ELR (cell line): ENCODE results near the gene RPL27.

Experiments
- DNase-seq: peaks from one replicate; pipeline ENCODE4 v3.0.0-alpha.2; 2015; ENCODE audit warnings: low read depth

Gene RPL27

DNA sequence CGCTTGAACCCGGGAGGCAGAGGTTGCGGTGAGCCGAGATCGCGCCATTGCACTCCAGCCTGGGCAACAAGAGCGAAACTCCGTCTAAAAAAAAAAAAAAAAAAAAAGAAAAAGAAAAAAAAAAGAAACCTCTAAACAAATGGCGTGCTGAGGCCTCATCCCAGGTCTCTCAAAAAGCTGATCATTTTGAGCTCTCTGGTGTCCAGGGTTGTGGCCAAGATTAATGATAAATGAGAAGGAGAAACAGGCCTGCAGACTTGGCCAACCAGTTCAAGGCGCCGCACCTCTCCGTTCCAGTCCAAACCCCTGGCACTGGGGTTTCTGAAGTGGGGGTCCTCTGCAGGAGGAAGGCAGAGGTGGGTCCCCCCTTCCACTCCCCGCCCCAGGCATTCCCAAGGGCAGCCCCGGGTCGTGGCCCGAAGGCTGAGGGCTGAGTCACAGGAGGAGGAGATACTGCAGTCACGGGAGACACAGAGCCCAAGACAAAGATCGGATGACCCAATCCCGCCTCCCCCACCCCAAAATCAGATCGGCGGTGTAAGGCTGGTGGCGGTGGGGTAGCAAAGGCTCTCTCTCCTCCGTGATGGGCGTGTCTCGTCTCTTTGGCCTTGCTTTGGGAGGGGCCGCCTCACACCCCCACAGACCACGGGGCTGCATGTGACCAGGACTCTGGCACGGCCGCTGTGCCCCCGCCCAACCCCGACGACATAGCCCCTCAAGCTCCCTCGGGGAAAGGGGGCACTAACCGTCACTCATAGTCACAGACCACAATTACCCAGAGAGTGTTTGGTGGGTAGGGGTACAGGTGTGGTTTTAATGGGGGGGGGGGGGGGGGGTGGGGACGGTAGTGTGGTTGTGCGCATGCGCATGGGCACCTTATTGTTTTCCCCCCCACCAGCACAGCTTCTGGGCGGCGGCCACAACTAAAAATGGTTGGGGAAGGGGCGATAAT lies 22.8 kb downstream of the RPL27 start:
- DNase-seq = peak; percentile 88

DNA sequence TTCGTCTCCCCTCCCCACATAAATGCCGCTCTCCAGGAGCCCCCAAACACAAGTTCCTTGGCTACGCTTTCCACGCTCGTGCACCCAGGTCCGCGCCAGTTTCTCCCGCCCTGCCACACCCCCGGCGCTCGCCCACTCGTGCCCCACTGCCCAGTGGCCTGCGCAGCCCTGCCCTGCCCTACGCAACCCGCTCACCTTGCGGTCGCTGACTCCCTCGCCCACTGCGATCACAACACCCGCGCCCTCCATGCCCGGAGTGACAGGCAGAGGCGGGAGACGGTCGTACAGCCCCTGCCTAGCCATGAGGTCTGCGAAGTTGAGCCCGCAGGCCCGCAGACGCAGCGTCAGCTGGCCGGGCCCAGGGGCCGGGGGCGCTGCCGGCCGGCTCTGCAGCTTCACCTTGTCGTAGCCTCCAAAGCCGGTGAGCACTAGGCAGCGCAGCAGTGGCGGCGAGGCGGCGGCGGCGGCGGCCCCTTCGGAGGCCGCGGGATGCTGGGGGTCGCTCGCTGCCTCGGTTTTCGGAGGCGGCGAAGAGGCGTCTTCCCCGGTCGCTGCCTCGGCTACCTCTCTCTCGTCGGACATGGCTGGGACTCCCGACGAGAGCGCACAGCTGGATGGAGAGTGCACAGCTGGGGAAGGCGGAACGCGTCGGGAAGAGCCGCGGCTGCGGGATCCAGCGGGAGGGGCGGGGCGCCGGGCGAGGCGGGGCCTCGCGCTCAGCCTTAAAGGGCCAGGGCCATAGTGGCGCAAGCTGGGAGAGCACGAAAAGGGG lies 23.7 kb downstream of the RPL27 start, which contains the start of gene VAT1:
Gene VAT1, minus strand, starts transcription at position 645 of the 772 bp plus-strand sequence. Its CDS starts 63 bp downstream, at position 582.
- DNase-seq = peak; percentile 86

DNA sequence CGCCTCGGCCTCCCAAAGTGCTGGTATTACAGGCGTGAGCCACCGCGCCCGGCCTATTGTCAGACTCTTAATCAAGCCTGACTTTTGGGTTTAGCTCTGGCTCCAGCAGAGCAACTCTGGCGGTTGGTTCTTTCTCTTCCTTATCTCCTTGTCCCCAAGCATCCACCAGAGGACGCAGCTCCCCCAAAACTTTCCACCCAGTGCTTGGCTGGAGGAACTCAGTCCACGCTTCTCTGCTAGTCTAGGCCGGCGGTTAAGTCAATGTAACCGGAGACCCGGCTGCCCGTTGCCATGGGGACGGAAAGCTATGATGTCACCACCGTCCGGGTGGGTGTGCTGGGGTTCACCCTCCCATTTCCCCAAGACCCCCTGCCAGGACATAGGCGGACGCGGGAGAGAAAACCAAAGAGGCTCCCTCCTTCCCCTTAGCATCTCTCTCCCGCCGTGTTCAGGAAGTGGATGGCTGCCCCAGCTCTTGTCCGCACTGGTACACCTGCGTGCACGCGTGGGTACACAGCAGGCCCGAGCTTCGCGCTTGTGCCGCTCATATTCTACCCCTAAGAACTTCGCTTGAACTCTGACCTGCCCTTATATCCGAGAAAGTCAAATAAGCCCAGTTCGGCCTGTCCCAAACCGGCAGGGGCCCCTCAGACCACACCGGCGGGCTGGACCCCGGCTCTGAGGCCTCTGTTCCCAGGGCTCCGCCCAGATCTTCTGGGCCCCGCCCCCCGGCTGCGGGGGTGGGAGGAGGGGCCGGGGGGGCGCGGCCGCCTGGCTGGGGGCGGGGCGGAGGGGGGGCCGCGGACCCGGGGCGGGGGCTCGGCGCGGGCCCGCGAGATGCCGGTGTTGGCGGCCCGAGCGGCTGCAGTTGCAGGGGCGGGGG lies 26.4 kb downstream of the RPL27 start, which contains the start of gene RND2:
Gene RND2, plus strand, starts transcription at position 825 of the 883 bp plus-strand sequence. CDS start 117 bp downstream, outside the sequence.
- peak; percentile 98 for DNase-seq

DNA sequence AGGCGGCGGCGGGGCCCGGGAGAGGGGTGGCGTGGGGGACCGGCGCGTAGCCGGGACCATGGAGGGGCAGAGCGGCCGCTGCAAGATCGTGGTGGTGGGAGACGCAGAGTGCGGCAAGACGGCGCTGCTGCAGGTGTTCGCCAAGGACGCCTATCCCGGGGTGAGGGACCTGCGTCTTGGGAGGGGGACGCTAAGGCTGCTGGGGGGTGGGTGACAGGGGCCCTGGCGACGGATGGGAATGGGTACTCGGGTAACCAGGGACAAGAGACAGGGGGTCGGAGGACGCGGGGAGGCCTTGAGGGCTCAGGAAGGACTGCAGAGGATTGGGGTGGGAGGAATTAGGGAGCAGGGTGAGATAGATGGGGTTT lies 27.1 kb downstream of the RPL27 start:
- DNase-seq = no peak

DNA sequence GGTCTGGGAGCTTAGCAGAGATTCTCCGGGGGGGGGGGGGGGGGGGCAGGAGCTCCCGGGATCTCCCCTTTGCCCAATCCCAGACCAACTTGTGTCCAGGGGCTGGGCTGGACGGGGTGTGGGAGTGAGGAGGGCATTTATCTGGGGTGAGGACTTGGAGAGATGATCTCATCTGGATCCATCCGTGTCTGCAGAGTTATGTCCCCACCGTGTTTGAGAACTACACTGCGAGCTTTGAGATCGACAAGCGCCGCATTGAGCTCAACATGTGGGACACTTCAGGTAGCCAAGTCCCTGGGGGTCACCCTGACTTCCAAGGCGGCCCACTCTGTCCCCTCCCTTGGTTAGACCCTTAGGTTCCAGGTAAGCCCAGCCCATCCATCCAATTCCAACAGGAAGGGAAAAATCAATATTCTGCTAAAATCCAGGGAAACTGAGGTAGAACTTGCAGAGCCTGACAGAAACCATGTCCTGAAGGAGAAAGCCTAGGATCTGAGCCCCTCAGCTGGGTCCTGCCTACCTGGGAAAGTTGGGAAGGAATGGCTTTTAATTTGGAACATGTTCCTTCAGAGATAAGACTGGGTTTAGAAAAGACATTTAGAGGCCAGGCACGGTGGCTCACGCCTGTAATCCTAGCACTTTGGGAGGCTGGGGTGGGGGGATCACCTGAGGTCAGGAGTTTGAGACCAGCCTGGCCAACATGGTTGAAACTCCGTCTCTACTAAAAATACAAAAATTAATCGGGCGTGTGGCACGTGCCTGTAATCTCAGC lies 27.7 kb downstream of the RPL27 start:
- DNase-seq = no peak

DNA sequence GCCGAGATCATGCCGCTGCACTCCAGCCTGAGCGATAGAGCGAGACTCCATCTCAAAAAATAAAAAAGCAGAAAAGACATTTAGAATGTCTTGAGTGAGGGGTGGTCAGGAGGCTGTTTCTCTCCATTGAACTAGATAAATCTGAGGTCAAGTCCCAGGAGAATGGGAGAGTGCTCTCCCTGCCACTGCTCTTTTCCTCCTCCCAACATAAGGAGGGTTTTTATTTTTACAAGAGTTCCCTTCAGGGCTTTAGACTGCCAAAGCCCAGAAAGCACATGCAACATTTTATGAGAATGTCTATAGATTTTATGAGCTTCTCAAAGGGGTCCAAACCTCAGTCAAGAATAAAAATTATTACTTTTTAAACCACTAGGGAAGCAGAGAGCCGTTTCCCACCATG lies 28.4 kb downstream of the RPL27 start:
- no peak for DNase-seq

DNA sequence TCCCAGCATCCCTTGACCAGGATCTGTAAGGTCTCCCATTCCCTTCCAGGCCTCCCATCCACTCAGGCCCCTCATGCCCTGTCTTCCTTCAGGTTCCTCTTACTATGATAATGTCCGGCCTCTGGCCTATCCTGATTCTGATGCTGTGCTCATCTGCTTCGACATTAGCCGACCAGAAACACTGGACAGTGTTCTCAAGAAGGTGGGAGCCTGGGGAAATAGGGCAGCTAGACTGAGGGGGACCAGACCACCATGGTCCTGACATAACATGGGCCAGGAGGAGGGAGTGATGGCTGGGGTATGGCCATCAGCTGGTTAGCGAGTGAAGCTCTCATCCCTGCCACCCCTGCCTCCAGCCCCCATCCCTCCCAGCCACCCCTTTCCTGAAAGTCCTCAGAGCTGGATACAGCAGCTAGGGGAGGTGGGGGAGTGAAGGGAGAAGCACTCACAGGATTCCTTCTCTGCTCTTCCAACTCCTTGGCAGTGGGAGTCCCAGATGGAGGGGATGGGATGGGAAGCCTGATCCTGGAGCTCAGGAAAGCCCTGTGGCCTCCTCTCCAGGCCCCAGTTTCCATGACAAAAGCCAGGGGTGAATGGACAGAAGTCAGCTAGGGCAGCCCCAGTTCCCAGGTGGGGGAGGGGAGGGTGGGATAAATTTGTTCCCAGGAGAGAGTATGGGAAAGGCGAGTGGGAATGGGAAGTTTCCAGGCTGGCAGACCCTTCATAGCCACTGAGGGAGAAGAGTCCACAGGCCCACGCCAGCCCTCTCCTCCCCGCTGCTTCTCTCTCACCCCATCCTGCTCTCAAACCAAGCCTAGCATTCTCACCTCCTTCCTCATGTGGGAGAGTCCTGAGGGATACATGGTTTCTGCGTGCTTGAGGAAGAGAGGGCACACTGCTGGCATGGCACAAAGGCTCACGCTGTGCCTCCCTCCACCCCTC lies 29.1 kb downstream of the RPL27 start:
- no peak for DNase-seq

DNA sequence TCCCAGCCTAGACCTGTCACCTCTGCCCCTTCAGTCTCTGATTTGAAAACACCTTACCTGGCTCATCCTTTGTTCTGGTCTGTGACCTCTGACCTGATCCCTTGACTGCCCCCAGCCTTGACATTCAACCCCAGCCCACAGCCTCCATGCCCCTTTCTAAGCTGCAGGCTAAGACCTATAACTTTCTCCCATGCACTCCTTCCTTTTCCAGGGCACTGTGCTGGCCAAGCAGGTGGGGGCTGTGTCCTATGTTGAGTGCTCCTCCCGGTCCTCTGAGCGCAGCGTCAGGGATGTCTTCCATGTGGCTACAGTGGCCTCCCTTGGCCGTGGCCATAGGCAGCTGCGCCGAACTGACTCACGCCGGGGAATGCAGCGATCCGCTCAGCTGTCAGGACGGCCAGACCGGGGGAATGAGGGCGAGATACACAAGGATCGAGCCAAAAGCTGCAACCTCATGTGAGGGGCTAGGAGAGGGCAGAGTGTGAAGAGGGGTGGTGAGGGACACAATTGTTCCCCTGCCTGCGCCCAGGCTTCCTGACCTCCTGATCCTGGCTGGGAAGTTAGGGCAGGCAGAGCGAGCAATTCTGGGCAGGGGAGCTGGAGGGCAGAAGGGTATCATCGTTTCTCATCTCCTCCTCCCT lies 30.1 kb downstream of the RPL27 start:
- no peak for DNase-seq

DNA sequence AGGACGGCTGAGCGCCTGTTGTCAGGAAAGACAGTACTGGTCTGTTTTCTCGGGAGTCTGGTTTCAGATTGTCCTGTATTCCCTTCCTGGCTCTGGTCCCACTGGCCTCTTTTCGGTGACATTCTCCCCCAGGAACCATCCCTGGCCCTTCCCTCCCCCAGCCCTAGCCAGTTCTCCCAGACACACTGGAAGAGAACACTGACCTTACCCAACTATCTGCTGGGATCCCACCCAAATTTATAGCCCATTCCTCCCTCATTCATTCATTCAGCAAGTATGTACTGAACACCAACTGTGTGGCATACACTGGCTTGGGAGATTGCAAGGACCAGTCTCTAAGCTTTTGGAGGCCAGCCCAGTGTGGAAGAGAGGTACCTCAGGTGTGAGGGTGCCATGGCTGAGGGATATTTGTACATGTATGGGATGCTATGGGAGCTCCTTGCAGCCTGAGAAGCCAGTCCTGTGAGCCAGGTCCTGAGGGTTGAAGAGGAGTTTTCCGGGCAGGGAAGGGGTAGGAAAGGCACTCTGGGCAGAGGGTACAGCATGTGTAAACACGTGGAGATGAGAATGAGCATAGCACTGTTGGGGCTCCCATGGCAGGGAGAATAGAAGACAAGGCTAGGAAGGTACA lies 32.0 kb downstream of the RPL27 start:
- DNase-seq = no peak

DNA sequence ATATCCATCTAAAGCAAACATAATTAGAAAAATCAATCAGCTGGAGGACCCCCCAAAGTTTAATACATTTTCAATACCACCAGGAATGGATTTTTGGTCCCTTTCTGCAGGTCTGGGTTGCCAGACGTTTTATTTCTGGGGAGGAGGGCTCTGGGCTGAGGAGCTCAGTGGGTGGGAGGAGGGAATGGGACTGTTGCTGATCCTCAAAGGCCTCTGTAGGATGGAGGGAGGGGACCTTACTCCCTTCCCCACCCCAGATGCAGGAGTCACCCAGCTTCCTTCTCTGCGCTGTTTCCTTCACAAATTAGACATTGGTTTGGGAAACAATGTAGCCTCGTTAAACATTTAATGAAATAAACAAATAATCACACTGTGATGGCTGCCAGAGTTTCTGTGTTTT lies 33.4 kb downstream of the RPL27 start:
- no peak for DNase-seq

DNA sequence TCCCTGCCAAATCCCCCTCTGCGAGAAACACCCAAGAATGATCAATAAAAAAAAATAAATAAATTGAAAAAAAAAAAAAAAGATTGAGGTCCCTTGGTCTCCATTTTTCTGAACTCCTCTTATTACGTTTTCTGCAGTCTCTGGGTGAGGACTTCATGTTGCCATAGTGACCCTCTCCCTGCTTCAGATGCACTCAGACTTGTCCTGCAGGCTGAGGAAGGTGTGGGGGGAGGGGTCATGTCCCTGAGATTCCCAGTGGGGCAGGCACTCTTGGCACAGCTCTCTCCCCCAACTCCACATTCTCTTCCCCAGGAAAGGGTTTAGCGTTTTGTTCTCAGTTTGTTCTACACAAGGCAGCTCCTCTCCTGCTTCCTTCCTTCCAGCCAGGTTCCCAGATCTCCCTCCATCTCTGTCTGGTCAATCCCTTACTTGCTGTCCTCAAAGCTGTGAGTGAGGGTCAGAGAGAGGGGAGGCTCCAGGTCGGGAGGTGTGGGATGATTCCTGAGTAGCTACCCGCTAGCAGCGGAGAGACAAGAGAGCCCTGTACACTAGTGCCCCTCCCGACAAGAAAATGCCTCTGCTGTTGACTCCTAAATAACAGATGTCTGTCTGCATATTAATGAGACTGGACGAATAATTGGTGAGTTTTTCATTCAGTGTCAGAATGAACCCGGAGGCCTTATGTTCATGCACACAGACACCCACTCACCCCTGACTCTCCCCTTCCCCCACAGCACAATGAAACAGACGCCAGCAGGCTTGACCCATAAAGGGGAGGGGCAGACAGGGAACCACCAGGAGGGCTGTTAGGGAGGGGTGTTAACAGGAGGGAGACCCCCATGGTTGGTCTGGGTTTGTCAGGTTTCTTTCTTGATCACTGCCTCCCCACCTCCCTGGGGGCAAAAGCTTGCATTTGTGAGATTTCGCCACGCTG lies 36.0 kb downstream of the RPL27 start:
- DNase-seq = no peak

DNA sequence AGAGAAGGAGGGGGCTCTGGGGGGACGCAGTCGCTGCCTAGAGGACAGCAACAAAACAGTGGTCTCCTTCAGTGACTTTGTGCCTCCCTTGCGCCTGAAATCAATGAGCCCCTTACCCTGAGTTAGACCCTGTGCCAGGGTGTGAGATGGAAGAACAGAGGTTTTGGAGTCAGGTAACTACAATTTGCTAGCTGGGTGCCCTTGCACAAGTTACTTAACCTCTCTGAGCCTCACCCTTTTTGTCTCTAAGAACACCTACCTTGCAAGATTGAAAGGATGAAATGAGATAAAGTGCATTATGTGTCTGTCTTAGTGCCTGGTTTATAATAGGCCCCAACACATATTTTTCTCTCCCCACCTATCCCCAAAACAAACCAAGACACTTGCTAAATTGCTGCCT lies 36.7 kb downstream of the RPL27 start:
- no peak for DNase-seq

DNA sequence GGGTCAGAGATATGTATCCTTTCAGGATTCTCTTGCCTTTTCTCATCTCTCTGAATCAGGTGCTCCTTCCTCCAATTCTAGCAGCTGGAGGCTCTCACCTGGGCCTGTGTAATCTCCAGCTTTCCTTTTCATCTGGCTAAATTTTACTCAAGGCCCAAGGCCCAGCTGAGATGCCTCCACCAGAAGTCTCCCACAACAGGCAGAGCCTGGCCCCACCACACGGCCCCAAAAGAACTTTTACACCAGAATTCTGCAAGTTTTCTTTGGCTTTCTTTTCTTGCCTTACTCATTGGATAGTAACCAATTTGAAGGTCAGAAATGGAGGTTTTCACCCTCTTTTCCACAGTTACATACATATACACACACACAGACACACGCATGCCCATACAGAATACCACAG lies 41.4 kb downstream of the RPL27 start:
- DNase-seq = no peak

DNA sequence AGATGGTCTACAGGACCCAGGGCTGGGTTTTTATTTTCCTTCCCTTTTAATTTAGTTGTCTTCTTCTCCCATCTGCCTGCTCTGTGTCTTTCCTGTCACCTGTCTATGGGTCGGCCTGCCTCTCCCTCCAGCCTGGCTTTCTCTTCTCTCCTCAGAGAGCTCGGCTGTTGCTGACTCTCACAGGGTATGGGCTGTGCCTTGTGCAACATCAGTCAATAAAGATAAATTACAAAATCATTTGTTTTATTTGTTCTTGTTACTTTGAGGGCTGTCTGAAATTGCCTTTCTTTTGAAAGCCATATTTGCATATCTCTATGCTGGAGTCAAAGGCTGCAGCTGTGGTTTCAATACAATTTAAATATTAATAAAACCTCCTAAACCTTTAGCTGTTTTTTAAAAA lies 42.4 kb downstream of the RPL27 start:
- no peak for DNase-seq

DNA sequence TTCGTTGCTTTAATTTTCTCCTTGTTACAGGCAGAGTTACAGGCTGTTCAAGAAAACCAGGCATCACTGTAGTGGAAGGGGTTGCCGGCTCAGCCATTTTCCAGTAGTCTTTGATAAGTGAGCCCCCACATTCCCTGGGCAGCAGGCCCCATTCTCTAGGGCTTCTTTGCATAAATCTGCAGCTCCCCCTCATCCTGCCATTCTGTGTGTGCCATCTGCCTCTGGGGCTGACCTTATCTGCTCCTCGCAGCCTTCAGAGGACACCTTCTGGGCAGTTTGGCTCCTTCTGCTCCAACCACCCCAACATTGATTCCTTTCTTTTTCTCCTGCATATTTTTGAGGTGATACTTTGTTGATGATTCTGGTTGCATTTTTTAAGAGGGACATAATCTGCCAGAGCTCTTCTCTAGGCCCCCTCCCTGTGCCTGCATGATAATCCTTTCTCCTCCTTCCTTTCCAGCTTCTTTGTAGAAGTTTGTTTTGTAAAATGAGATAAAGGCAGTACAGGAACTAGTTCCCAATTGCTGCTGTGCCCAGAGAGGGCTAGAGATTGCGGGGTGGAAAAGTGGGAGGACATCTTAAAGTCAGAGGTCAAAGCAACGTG lies 43.9 kb downstream of the RPL27 start:
- DNase-seq = no peak

DNA sequence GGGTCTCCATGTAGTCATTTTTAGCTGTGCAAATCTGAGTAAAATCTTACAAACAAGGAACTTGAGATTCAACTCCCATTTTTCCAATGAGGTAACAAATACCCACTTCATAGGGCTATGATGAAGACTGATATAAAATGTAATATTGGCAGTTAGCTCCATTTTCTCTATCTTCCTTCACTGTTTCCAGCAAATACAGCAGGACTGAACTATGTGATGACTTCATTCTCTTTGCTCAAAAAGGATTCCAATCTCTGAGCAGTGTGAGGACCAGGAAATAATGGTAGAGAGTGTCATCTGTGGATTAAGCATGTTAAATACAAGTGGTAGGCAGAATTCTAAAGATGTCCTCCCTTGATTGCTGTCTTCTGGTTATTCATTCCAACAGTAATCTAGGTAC lies 45.1 kb downstream of the RPL27 start:
- DNase-seq = no peak

DNA sequence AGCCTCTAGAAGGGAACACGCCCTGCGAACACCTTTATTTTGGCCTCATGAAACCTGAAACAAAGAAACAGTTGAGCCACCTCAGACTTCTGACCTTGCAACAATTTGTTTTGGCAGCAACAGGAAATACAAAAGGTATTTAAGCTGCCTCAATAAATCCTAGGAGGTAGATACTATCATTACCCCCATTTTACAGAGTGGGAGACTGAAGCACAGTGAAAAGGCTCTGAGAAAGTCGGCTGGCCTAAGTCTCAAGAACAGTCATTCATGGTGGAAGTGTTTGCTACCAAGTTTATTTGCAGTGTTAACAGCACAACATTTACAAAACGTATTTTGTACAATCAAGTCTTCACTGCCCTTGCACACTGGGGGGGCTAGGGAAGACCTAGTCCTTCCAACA lies 45.8 kb downstream of the RPL27 start:
- no peak for DNase-seq

DNA sequence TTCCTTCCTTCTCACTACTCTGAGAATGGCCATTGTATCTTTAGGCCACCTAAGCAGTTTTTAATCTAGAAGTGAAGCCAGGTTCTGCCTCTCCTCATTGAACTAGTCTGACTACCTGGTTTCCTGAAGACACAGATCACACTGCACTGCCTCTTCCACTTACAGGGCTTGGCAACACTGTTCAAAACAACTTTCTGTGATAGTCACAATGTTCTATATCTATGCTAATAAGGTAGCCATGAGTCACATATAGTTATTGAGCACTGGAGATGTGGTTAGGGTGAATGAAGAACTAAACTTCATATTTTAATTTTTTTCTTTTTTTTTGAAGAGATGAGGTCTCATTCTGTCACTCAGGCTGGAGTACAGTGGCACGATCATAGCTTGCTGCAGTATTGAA lies 53.8 kb downstream of the RPL27 start:
- DNase-seq = no peak
